Activated T-cell treated with anti-CD3 and anti-CD28 coated beads for 24 hours (primary cell): ENCODE measurements around the gene CIT.

Experiments
- DNase-seq: peaks from one replicate; pipeline ENCODE4 v3.0.0-alpha.2; 2020; ENCODE audit warnings: low read depth

CIT gene

GRCh38 chr12:119699199-119699760 is 177.8 kb downstream of the CIT start:
- no peak for DNase-seq

DNA sequence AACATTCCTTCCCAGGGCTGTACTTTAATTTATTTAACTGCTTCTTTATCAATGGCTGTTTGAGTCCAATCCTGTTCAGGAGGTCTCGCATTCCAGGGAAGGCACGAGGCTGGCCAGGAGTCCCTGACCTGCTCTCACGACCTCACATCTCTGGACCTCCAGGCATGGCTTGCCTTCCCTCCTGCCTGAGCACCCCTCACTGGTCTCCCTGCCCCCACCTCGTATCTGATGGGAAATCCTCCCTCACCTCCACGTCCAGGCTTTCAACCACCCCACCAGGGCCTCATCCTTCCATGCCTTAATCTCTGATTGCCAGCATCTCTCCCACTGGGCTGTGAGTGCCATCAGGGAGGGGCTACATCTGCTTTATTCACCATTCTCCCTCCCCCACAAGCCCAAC is 180.2 kb downstream of the CIT start:
- DNase-seq: no peak

DNA sequence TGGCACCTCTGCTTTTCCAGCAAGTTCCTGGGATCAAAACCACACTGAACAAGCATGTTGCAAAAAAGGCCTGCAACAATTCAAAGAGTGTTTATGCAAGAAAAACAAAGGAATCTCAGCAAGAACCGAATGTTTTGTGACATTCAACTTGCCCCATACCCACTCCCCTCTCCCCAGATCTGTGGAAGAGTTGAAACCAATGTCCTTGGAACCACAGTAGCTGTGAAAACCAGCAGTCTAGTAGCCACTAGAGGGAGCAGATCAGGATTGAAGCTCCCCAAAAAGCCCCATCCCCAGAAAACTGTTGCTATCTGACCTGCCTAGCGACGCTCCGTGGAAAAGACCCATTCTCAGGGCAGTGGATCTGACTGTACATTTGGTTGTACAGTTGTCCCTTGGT is 182.1 kb downstream of the CIT start:
- DNase-seq: no peak

DNA sequence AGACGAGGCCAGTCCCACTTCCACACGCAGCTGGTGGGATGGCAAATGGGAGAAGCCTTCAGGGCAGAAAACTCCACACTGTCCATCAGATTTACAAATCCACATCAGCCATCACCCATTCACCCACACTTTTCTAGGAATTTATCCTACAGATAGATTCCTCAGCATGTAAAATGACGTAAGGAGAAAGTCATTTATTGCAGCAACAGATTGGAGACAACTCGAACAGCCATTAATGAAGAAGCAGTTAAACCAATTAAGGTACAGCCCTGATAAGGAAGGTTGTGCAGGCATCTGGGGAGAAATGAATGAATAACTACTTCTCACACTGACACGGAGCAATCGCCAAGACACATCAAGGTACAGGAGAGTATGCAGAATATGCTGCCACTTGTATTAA is 183.0 kb downstream of the CIT start:
- no peak for DNase-seq

GRCh38 chr12:119693511-119693910 is 183.6 kb downstream of the CIT start:
- DNase-seq: no peak

DNA sequence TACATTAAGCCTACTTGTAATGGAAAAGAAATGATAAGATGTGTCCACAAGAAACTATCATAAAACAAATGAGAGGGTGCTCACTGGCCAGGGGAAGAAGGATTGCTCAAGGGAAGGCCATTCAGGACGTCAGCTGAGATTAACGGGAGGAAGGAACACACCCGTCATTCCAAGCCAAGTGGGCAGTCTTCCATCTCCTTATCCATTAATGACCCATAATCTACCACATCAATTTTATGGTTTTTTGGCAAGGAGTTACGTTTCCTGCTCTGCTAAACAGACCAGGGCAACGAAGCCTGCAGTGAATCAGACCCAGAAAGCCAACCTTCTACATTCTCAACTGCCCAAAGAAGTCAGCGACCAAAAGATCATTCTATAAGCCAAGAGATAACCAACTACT is 184.1 kb downstream of the CIT start:
- no peak for DNase-seq

DNA sequence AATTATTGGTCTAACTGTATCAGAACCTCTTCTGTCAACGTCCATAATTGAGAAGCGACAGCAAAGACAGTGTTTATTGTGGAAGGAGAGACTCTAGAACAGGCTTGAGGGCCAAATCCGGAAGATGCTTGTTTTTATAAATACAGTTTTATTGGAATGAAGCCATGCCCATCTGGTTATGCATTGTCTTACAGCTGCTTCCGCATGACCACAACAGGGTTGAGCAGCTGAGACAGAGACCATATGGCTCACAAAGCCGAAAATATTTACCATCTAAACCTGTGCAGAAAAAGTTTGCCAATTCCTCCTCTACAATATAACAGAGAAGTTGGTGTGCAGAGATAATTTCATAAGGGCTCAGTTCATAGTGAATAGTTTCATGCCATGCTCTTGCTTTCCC is 184.7 kb downstream of the CIT start:
- no peak for DNase-seq

DNA sequence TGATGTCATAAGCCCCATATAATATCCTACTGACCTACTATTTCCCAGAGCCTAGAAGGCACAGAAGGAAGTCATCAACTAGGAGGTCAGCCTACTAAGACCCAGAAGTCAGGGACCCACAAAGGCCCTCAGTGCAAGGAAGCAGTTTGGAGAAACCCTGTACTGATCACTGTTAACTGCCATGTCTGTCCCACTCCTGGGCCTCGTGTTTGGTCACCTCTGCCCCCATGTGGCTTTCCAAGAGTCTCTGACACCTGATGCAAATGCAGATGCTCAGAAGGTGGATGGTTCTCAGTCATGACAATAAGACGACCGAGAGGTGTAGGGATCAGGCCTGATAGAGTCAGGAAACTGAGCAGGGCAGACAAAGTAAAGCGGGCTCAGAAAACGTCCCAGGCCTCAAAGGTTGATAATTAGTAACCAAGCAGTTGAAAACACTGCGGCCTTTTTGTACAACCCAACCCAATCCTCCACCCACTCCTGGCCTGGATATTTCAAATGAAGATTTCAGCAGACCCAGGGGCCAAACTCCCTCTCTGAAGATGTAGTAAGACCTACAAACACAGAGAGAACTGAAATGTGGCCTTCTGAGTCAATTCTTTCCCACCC is 185.8 kb downstream of the CIT start:
- no peak for DNase-seq

DNA sequence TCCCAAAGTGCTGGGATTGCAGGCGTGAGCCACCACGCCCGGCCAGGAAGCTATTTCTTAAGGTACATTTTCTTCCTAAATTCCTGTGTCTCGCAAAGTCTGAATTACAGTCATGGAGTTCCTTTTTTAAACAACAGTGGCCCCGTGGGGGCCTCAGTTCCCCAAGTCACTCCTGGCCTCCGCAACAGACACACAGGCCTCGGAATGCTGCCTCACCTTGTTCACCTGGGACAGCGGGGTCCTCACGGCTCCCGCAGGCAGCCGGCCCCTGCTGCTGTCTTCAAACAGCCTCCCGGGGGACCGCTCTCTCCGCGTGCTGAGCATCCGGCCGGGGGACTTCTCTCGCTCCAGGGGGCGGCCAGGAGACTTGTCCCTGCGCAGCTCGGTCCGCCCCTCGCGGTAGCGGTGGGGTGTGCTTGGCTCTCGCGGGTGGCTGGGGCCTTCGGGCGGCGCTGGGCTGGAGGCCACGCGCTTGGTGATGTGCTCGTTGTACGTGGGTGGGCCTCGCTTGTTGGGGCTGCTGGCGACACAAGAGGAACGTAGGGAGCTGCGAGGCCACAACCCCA is 187.1 kb downstream of the CIT start:
- DNase-seq: no peak

DNA sequence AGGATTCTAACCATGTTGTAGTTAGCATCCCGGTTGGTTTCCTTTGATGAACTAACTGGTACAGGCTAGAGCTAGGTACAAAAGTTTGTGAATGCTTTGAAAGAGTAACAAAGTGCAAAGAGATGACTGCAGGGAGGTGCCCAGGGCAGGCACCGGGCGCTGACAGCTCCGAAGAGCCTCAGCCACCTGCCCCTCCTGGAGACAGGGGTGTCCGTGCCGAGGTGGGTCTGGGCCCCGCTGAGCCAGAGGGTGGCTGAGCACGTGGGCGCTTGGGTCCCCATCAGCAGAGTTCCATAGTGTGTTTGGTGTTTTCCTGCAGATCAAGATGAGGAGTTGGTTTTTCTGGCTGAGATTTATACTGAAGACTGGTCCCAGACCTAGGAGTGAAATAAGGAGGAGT is 189.2 kb downstream of the CIT start:
- no peak for DNase-seq

GRCh38 chr12:119687406-119687805 is 189.7 kb downstream of the CIT start:
- no peak for DNase-seq

DNA sequence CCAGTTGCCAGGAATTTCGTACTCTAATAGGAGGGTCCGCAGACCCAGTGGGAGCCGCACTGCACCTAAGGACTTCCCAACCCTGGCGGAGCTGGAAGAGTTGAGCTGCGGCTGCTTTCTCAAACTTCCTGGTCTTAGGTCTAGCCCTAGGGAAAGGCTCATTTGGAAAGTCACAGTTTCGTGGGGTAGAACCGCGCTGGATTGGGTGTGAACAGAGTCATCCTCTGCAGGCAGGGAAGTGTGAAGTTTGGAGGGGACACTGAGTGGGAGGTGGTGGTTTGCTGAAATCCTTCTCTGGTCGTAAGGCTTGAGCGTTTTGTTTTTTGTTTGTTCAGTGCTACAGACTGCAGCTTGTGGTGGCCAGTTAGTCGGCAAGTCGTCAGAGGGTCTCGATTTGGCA is 190.3 kb downstream of the CIT start:
- no peak for DNase-seq

- no peak for DNase-seq
Measured at GRCh38 chr12:119686355-119686754, 190.8 kb downstream of the CIT start.

- DNase-seq: no peak
Measured at GRCh38 chr12:119685375-119685774, 191.7 kb downstream of the CIT start.

- no peak for DNase-seq
Measured at GRCh38 chr12:119684711-119685369, 192.3 kb downstream of the CIT start.

- no peak for DNase-seq
Measured at GRCh38 chr12:119683816-119684215, 193.3 kb downstream of the CIT start.

DNA sequence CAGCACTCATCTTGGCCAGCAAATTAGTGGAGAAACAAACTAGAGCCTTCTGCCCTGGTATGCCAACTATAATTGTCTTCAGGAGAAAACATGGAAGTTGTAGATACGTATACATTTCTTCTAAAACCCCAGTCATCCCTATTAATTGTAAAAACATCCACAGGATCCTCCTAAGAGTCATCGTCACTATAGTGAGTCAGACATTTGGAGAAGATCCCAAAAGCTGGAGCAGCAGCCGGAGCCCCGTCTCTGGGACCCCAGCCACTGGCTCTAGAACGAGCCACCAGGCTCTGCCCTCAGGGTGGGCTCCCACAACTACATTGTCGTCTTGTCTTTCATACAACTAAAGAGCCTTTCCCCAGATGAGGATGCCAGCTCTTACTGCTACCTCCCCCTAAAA is 193.7 kb downstream of the CIT start:
- no peak for DNase-seq

GRCh38 chr12:119682639-119683252 is 194.4 kb downstream of the CIT start:
- no peak for DNase-seq

DNA sequence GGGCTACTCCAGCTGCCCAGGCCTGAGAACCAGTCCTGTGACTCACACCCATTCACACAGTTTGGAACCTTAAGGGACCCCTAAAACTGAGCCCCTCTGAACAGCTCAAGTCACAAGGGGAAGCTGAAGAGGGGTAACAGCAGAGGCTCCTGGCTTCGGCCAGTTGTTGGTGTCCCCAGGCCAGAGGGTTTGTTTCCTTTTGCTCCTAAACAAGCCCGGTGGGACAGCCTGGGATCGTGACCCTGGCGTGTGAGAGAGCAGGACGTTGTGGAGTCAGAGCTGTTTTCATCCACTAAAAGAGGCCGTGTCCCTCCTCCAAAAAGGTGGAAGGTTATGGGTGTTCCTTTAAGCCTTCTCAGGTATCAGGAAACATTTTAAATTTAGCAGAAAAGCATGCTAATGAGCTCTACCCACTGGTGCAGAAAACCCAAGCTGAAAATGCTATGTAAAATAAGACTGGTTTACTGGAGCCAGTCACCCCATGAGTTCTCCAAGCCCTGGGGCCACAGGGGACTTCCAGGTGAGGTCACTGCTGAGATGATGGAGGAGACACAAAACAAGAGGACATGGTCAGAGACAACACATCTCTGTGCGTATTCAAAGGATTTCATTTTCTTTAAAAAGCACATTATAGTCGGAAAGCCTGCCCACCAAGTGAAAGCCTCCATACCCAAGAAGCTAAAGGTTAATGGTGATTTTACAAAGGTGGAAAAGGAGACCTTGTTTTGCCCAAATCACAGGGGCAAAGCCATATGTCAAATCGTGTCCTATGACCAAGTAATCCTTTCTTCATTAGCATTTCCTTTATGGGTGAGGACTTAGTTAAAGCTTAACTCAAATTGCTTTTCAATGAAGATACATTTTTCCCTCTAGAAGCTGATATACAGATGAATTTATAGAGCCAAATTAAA is 195.1 kb downstream of the CIT start:
- DNase-seq: no peak

DNA sequence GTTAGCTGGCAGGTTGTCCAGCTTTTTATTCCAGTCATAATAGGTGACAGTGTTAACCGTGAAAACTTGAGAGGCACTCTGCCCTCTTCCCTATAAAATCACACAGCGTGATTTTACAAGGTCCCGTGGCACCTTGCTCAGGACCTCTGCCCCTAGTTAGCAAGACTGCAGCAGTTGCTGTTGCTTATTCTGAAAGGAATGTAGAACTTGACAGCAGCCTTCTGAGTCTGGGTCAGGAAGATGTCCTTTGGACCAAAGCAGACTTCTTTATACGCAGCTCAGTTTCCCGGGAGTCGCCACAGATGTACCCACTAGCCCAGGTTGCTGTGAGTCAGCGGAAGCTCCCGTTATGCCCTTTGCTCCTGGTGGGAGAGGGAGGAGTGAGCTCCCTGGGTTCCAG is 196.0 kb downstream of the CIT start:
- no peak for DNase-seq

GRCh38 chr12:119679490-119679889 is 197.6 kb downstream of the CIT start:
- DNase-seq: no peak

DNA sequence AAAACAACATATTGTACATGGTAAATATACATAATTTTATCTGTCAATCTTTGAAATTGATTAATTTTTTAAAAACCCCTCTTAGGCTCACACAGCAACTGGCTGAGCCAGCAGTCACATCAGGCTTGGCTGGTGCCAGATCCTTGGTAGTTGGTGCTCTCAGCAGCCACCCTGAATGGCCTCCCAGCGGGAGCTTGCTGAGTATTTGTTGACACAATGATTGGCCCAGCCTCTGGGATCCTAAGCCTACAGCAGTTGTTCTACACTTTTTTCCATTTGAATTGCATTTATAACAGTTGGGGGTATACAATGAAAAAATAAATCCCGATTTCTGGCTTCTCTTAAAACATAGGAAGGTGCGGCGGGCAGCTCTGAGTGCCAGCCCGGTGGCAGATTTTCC is 198.0 kb downstream of the CIT start:
- DNase-seq: no peak
